GM23248 (cell line): ENCODE measurements around the gene FBXO15. TPM values are rescaled to one million over a fixed set of nuclear protein-coding genes. Genes with fewer than 3 reads are reported as not detected.

Source experiments
- DNase-seq: peaks from one replicate; pipeline ENCODE4 v3.0.0-alpha.2; 2015
- H2AFZ ChIP-seq: fragments of 200-600 bp; sonication (generic); 2 replicates; pipeline ENCODE4 v1.6.1; 2016; ENCODE audit warnings: antibody characterized with exemption
- H3F3A ChIP-seq: fragments of 200-600 bp; sonication (generic); 2 replicates; pipeline ENCODE4 v1.6.1; 2016; ENCODE audit warnings: mild to moderate bottlenecking, antibody characterized with exemption, mixed run types; ENCODE audit not compliant: insufficient read depth
- H3K27ac ChIP-seq: fragments of 200-600 bp; sonication (generic); 2 replicates; pipeline ENCODE4 v1.5.1; 2016; ENCODE audit warnings: mild to moderate bottlenecking
- H3K27me3 ChIP-seq: fragments of 200-600 bp; sonication (generic); replicated peaks from 2 replicates; pipeline ENCODE4 v1.6.1; 2016; ENCODE audit warnings: mild to moderate bottlenecking; ENCODE audit not compliant: insufficient read depth
- H3K36me3 ChIP-seq: fragments of 200-600 bp; sonication (generic); 2 replicates; pipeline ENCODE4 v1.6.1; 2016; ENCODE audit warnings: low read depth, mild to moderate bottlenecking
- H3K4me1 ChIP-seq: fragments of 200-600 bp; sonication (generic); 2 replicates; pipeline ENCODE4 v1.6.1; 2016; ENCODE audit warnings: mild to moderate bottlenecking; ENCODE audit not compliant: insufficient read depth
- H3K4me2 ChIP-seq: fragments of 200-600 bp; sonication (generic); one replicate; pipeline ENCODE4 v1.6.1; 2016; ENCODE audit warnings: mild to moderate bottlenecking; ENCODE audit not compliant: unreplicated experiment
- H3K4me3 ChIP-seq: fragments of 200-600 bp; sonication (generic); 2 replicates; pipeline ENCODE4 v1.5.1; 2016; ENCODE audit warnings: mild to moderate bottlenecking
- H3K79me2 ChIP-seq: fragments of 200-600 bp; sonication (generic); 2 replicates; pipeline ENCODE4 v1.6.1; 2016; ENCODE audit warnings: mild to moderate bottlenecking; ENCODE audit not compliant: insufficient read depth
- H3K9ac ChIP-seq: fragments of 200-600 bp; sonication (generic); 2 replicates; pipeline ENCODE4 v1.6.1; 2016; ENCODE audit warnings: mild to moderate bottlenecking
- H3K9me2 ChIP-seq: fragments of 200-600 bp; sonication (generic); 2 replicates; pipeline ENCODE4 v1.6.1; 2016; ENCODE audit warnings: mixed run types, mild to moderate bottlenecking, moderate library complexity; ENCODE audit not compliant: insufficient read depth
- H3K9me3 ChIP-seq: fragments of 200-600 bp; sonication (generic); one replicate; pipeline ENCODE4 v1.6.1; 2017; ENCODE audit warnings: low read depth
- H4K20me1 ChIP-seq: fragments of 200-600 bp; sonication (generic); 2 replicates; pipeline ENCODE4 v1.6.0; 2016; ENCODE audit not compliant: insufficient read depth
- EZH2 ChIP-seq: fragments of 200-600 bp; sonication (generic); IDR thresholded peaks from 2 replicates; pipeline ENCODE4 v1.6.1; 2018; ENCODE audit warnings: antibody characterized with exemption, mild to moderate bottlenecking; ENCODE audit not compliant: insufficient read depth, poor library complexity, severe bottlenecking
- EZH2phosphoT487 ChIP-seq: fragments of 200-600 bp; sonication (generic); IDR thresholded peaks from 2 replicates; pipeline ENCODE4 v1.6.1; 2018; ENCODE audit warnings: antibody characterized with exemption, moderate library complexity, mild to moderate bottlenecking, low read depth; ENCODE audit not compliant: insufficient read depth
- WGBS, 2 experiments: methylation state at CpG; one replicate each; pipeline ENCODE4 v1.1.6; 2015 to 2017; ENCODE audit warnings: low lambda C conversion rate in 2 of 2, low coverage in 1 of 2; ENCODE audit errors: missing lambda C conversion rate in 2 of 2; 5-methylcytosine and 5-hydroxymethylcytosine counted together
- in situ Hi-C: fragments of 300-500 bp; cut with MboI; formaldehyde crosslinking; loops from 2 replicates; pipeline ENCODE4 v1.15.0; 2020
- polyA plus RNA-seq: library from polyadenylated mRNA; unstranded; fragments of >200 nt; fragmentation: Nextera tagmentation; extraction: Ambion mirVana; gene quantifications from 2 replicates; pipeline ENCODE4 v1.2.1, GENCODE V29; 2016
- total RNA-seq: library from RNA; depleted of rRNA; stranded (reverse); fragments of >200 nt; shearing (Covaris generic); gene quantifications from 2 replicates; pipeline ENCODE4 v1.2.3, GENCODE V29; 2014

The FBXO15 gene
- total and polyA plus RNA-seq, 2 experiments from 2014 or later, result 0.22 to 1.1 TPM

GRCh38 chr18:74064510-74064909 lies 83.1 kb downstream of the FBXO15 start:
- no peak for DNase-seq
- Histone ChIP-seq H3F3A (no peaks in the 10 kb centered on the region), H3K9me2 (no peaks in the 10 kb centered on the region), H3K4me1 (no peaks in the 10 kb centered on the region), H2AFZ (no peak overlapping the region), H4K20me1 (no peaks in the 10 kb centered on the region), H3K9me3 (no peaks in the 10 kb centered on the region), H3K9ac (no peak overlapping the region), H3K4me3 (no peak overlapping the region), H3K36me3 (no peaks in the 10 kb centered on the region), H3K4me2 (no peak overlapping the region), H3K79me2 (no peaks in the 10 kb centered on the region), H3K27ac (no peak overlapping the region), H3K27me3 (peaks cover 9% of the 10 kb centered on the region)
- in situ Hi-C loops, result no loop called here
- 55 to 58% methylated on average over 6 of the region's 6 CpGs for WGBS, 2 experiments
- TF ChIP-seq EZH2phosphoT487, result no peak
- TF ChIP-seq EZH2, result no peak

- in situ Hi-C loops, result no loop called here
- no peak for TF ChIP-seq EZH2
- no peak for TF ChIP-seq EZH2phosphoT487
- WGBS, 2 experiments, result 42 to 49% methylated on average over 5 of the region's 5 CpGs
- no peak overlapping the region for H2AFZ ChIP-seq
- H3K9me3 ChIP-seq, result no peaks in the 10 kb centered on the region
- H3K27me3 ChIP-seq, result peaks cover 9% of the 10 kb centered on the region
- H3K9me2 ChIP-seq, result no peaks in the 10 kb centered on the region
- no peak overlapping the region for H3K9ac ChIP-seq
- no peak overlapping the region for H3K4me3 ChIP-seq
- H4K20me1 ChIP-seq, result no peaks in the 10 kb centered on the region
- no peak overlapping the region for H3K4me2 ChIP-seq
- H3K36me3 ChIP-seq, result no peaks in the 10 kb centered on the region
- no peaks in the 10 kb centered on the region for H3K79me2 ChIP-seq
- no peaks in the 10 kb centered on the region for H3K4me1 ChIP-seq
- DNase-seq, result no peak
- H3K27ac ChIP-seq, result no peak overlapping the region
- H3F3A ChIP-seq, result no peaks in the 10 kb centered on the region
These were observed 84.1 kb downstream of the FBXO15 start for GRCh38 chr18:74063557-74063956.

GRCh38 chr18:74063023-74063422 lies 84.6 kb downstream of the FBXO15 start:
- no peaks in the 10 kb centered on the region for H3K79me2 ChIP-seq
- H3K27ac ChIP-seq, result no peak overlapping the region
- TF ChIP-seq EZH2, result no peak
- TF ChIP-seq EZH2phosphoT487, result no peak
- H3K4me2 ChIP-seq, result no peak overlapping the region
- H3K9me2 ChIP-seq, result no peaks in the 10 kb centered on the region
- no peaks in the 10 kb centered on the region for H3K9me3 ChIP-seq
- H3K9ac ChIP-seq, result no peak overlapping the region
- no peaks in the 10 kb centered on the region for H3F3A ChIP-seq
- H2AFZ ChIP-seq, result no peak overlapping the region
- WGBS, 2 experiments, result 54 to 59% methylated on average over 3 of the region's 3 CpGs
- no peaks in the 10 kb centered on the region for H4K20me1 ChIP-seq
- no peak for DNase-seq
- no peak overlapping the region for H3K4me3 ChIP-seq
- no peaks in the 10 kb centered on the region for H3K36me3 ChIP-seq
- peaks cover 9% of the 10 kb centered on the region for H3K27me3 ChIP-seq
- H3K4me1 ChIP-seq, result no peaks in the 10 kb centered on the region
- in situ Hi-C loops, result no loop called here

GRCh38 chr18:74062037-74062436 lies 85.6 kb downstream of the FBXO15 start:
- Histone ChIP-seq H4K20me1 (no peaks in the 10 kb centered on the region), H3K4me3 (no peak overlapping the region), H3K27ac (no peak overlapping the region), H3K9me2 (no peaks in the 10 kb centered on the region), H3K79me2 (no peaks in the 10 kb centered on the region), H3K9me3 (no peaks in the 10 kb centered on the region), H2AFZ (no peak overlapping the region), H3K36me3 (no peaks in the 10 kb centered on the region), H3K27me3 (peaks cover 9% of the 10 kb centered on the region; the same call in 1 of the 2 replicates), H3K4me1 (no peaks in the 10 kb centered on the region), H3K4me2 (no peak overlapping the region), H3F3A (no peaks in the 10 kb centered on the region), H3K9ac (no peak overlapping the region)
- in situ Hi-C loops, result no loop called here
- WGBS, 2 experiments, result 38 to 39% methylated on average over 3 of the region's 3 CpGs
- TF ChIP-seq EZH2, result no peak
- no peak for TF ChIP-seq EZH2phosphoT487
- DNase-seq, result no peak

- Histone ChIP-seq H3K4me3 (no peak overlapping the region), H3K4me1 (no peaks in the 10 kb centered on the region), H4K20me1 (no peaks in the 10 kb centered on the region), H3K27me3 (peaks cover 9% of the 10 kb centered on the region; the same call in 1 of the 2 replicates), H3F3A (no peaks in the 10 kb centered on the region), H3K9me2 (no peaks in the 10 kb centered on the region), H3K36me3 (no peaks in the 10 kb centered on the region), H3K4me2 (no peak overlapping the region), H3K9ac (no peak overlapping the region), H3K9me3 (no peaks in the 10 kb centered on the region), H3K79me2 (no peaks in the 10 kb centered on the region), H3K27ac (no peak overlapping the region), H2AFZ (no peak overlapping the region)
- WGBS, 2 experiments, result 14 to 21% methylated on average over 3 of the region's 3 CpGs
- no peak for TF ChIP-seq EZH2
- TF ChIP-seq EZH2phosphoT487, result no peak
- DNase-seq, result no peak
- in situ Hi-C loops, result no loop called here
These were observed 87.1 kb downstream of the FBXO15 start for GRCh38 chr18:74060579-74060978.
